Kidney (tissue), 14 donors: Measurements from ENCODE around the gene RHBDD2. TPM values are rescaled to one million over a fixed set of nuclear protein-coding genes. Genes with fewer than 3 reads are reported as not detected.

Source experiments
- DNase-seq, 5 donors: peaks; one replicate each; pipeline ENCODE4 v3.0.0-alpha.2; 2013 to 2020
- FAIRE-seq: peaks from 2 replicates; lab custom pipeline; 2012; peaks lifted over from hg19 to GRCh38; lab: Jason Lieb, UNC
- H3K27ac ChIP-seq, 2 donors: one replicate each; pipeline ENCODE4 v1.7.0; 2013; ENCODE audit warnings: low read depth in 2 of 2, low read length in 2 of 2, inconsistent platforms in 1 of 2
- H3K27me3 ChIP-seq: one replicate; pipeline ENCODE4 v1.7.1; 2013; ENCODE audit warnings: low read length, inconsistent platforms; ENCODE audit not compliant: control insufficient read depth, insufficient read depth
- H3K36me3 ChIP-seq, 3 donors: one replicate each; pipeline versions ENCODE4 v1.7.0 to v1.7.1; 2013; ENCODE audit warnings: low read length in 3 of 3, control low read depth in 1 of 3, inconsistent platforms in 1 of 3; ENCODE audit not compliant: insufficient read depth in 3 of 3, control insufficient read depth in 2 of 3
- H3K4me1 ChIP-seq, 3 donors: one replicate each; pipeline versions ENCODE4 v1.7.0 to v1.7.1; 2013; ENCODE audit warnings: low read length in 3 of 3, inconsistent platforms in 1 of 3, low read depth in 1 of 3; ENCODE audit not compliant: control insufficient read depth in 2 of 3, insufficient read depth in 2 of 3
- H3K4me3 ChIP-seq, 3 donors: one replicate each; pipeline versions ENCODE4 v1.7.0 to v1.8.1; 2013; ENCODE audit warnings: low read length in 3 of 3, control low read depth in 1 of 3, inconsistent platforms in 1 of 3
- H3K9ac ChIP-seq, 3 donors: one replicate each; pipeline versions ENCODE4 v1.7.0 to v1.7.1; 2013; ENCODE audit warnings: low read length in 3 of 3, control low read depth in 1 of 3, inconsistent platforms in 1 of 3
- H3K9me3 ChIP-seq, 3 donors: one replicate each; pipeline versions ENCODE4 v1.7.0 to v1.7.1; 2013; ENCODE audit warnings: low read length in 3 of 3, control low read depth in 1 of 3, inconsistent platforms in 1 of 3; ENCODE audit not compliant: control insufficient read depth in 2 of 3, insufficient read depth in 1 of 3
- CTCF ChIP-seq: IDR thresholded peaks from 3 replicates; pipeline ENCODE4 v1.5.1; 2012; ENCODE audit warnings: mild to moderate bottlenecking, moderate library complexity, borderline replicate concordance; ENCODE audit not compliant: insufficient read depth; ENCODE audit errors: extremely low read depth
- intact Hi-C: fragments of 100-400 bp; cut with DNase I; formaldehyde crosslinking; loops from one replicate; pipeline ENCODE4 v1.11.1; 2022
- polyA plus RNA-seq: library from polyadenylated mRNA; stranded (reverse); fragments of 350-450 nt; fragmentation: Illumina TruSeq; extraction: RNeasy Lipid Tissue Mini Kit (QIAGEN cat#74804); gene quantifications from one replicate; pipeline ENCODE4 v1.2.3, GENCODE V29; 2014; ENCODE audit warnings: low read depth, low replicate concordance; ENCODE audit not compliant: insufficient read depth
- total RNA-seq: library from RNA; stranded (reverse); fragmentation: NEBNext Ultra II Directional; extraction: Animal tissue kit (Norgen Biotek cat#: 25700); gene quantifications from one replicate; pipeline ENCODE4 v1.2.1, GENCODE V29; 2021
- donor health status: control.
- donor health status: control.
- donor health status: control.
- donor health status: control.
- donor health status: control.
- donor health status: DM: yes; HTN: yes; CAD: no.
- donor health status: Normal renal cell carcinoma (clear cell type).

The RHBDD2 gene
- total and polyA plus RNA-seq, 2 donors from 2014 or later: 89.5 to 185 TPM

DNA sequence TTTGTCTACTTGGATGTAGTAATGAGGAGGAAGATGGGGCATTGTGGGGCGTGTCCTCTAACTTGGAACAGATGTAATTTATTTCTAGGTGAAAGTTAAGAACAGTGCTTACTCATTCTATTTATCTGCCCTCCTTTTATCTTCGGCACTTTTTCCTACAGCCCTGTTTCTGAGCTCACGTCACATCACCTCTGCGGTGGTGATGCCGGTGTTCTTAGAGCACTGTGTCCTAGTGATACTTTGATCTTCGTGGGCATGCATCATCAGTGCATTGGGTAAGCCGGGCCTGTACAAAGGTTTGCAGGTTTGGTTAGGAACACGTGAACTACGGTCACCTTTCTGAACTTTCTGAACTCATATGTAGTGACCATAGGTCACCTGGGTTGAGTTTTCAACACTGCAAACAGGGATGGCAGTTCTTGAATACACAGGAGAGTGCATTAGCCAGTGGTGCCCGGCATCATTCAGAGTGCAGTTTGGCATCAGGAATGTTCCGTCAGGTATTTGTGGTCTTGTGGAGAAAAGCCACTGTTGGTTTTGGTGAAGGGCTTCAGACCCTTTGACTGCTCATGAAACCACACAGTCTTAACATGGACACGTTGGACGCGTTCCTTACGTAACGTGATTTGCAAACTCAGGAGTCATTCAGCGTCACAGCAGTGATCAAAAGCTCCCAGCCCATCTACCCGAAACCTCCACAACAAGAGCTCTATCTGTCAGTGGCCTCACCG is 41.8 kb downstream of the RHBDD2 start:
- FAIRE-seq: no peak
- Histone ChIP-seq H3K36me3 (peaks cover 0 to 5% (median 0%) of the 10 kb centered on the region in 3 donors), H3K27ac (peak overlapping the region in 1 of 2 donors; percentile 27), H3K9ac (no peak overlapping the region), H3K4me1 (peaks cover 0 to 23% (median 12%) of the 10 kb centered on the region in 3 donors), H3K9me3 (no peaks in the 10 kb centered on the region), H3K27me3 (no peaks in the 10 kb centered on the region), H3K4me3 (no peak overlapping the region)
- peak in 1 of 5 donors; percentile 15 for DNase-seq
- TF ChIP-seq CTCF: no peak
- intact Hi-C loops: no loop called here

- Histone ChIP-seq H3K27me3 (no peaks in the 10 kb centered on the region), H3K36me3 (peaks cover 0 to 5% (median 0%) of the 10 kb centered on the region in 3 donors), H3K27ac (no peak overlapping the region), H3K4me3 (no peak overlapping the region), H3K4me1 (peaks cover 0 to 23% (median 13%) of the 10 kb centered on the region in 3 donors), H3K9ac (no peak overlapping the region), H3K9me3 (no peaks in the 10 kb centered on the region)
- FAIRE-seq (no peak), DNase-seq (peak in 3 of 5 donors; percentile 32 to 65 (median 60))
- intact Hi-C loops: no loop called here
- TF ChIP-seq CTCF: no peak
Observed at GRCh38 chr7:75921479-75921878, 42.6 kb downstream of the RHBDD2 start.

- Histone ChIP-seq H3K27me3 (no peaks in the 10 kb centered on the region), H3K9ac (no peak overlapping the region), H3K4me3 (no peak overlapping the region), H3K4me1 (peaks cover 0 to 23% (median 11%) of the 10 kb centered on the region in 3 donors), H3K9me3 (no peaks in the 10 kb centered on the region), H3K36me3 (peaks cover 0 to 5% (median 0%) of the 10 kb centered on the region in 3 donors), H3K27ac (no peak overlapping the region)
- no peak for TF ChIP-seq CTCF
- FAIRE-seq (no peak), DNase-seq (no peak)
- intact Hi-C loops: no loop called here
Observed at GRCh38 chr7:75922966-75923603, 44.3 kb downstream of the RHBDD2 start.
